ENCODE data around the gene PLPPR1.

DNA sequence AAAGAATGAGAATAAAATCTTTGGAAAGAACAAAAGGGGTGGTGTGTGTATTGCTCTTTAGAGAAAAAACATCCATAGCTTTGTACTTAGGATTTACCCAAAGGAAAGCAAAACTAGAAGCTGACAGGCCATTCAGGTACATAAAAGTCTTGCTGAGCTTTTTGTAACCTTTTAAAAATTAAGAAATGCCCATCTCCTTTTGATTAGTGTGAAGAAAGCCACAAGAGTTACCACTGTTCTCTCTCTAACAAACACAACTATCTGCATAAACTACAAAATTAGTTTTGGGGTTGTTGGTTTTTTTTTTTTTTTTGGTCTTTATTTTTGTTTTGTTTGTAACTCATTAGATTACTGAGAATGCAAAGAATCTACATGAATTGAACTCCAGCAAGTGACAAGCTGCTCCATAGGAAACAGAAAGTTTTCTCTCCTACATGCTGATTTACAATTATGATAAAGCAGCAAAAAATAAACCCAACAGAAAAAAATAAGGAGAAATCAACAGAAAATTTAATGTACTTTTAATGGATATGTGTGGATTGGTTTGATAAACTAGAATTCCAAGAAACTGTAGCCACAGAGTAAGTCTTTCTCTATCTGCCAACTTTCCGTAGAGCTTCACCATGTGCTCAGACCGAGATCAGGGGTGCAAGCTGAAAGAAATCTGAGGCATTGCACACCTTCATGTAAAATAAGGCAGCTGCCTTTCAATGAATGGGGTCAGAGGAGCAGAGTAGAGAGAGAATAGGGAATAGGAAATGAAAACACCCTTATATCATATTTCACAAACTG lies 344.0 kb downstream of the PLPPR1 start:
- TF ChIP-seq MXI1 (IDR thresholded peaks at IDR 0.05; ENCODE audit: borderline replicate concordance, low read depth, low read length) (no peak), POLR2A (IDR thresholded peaks at IDR 0.05; ENCODE audit: low read depth, low read length) (no peak), RAD21 (IDR thresholded peaks at IDR 0.05; ENCODE audit: low read length) (no peak), MAZ (IDR thresholded peaks at IDR 0.05; ENCODE audit: borderline replicate concordance, low read depth, low read length) (no peak), CEBPB (IDR thresholded peaks at IDR 0.05; ENCODE audit: low read depth, low read length) (no peak), FOS (IDR thresholded peaks at IDR 0.05; ENCODE audit: low read depth, low read length) (no peak), ELK1 (IDR thresholded peaks at IDR 0.05; ENCODE audit: borderline replicate concordance, low read depth, low read length) (no peak)
- TF ChIP-seq, protein P1, sequence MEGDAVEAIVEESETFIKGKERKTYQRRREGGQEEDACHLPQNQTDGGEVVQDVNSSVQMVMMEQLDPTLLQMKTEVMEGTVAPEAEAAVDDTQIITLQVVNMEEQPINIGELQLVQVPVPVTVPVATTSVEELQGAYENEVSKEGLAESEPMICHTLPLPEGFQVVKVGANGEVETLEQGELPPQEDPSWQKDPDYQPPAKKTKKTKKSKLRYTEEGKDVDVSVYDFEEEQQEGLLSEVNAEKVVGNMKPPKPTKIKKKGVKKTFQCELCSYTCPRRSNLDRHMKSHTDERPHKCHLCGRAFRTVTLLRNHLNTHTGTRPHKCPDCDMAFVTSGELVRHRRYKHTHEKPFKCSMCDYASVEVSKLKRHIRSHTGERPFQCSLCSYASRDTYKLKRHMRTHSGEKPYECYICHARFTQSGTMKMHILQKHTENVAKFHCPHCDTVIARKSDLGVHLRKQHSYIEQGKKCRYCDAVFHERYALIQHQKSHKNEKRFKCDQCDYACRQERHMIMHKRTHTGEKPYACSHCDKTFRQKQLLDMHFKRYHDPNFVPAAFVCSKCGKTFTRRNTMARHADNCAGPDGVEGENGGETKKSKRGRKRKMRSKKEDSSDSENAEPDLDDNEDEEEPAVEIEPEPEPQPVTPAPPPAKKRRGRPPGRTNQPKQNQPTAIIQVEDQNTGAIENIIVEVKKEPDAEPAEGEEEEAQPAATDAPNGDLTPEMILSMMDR (conservative IDR thresholded peaks at IDR 0.05; ENCODE audit: low read depth, low read length) = no peak
